ENCODE data around the gene SERGEF.

The SERGEF gene

GRCh38 chr11:17827006-17827405, 185.8 kb downstream of the SERGEF start:
- H3K27ac ChIP-seq: no peak overlapping the region
- TF ChIP-seq, protein P1, sequence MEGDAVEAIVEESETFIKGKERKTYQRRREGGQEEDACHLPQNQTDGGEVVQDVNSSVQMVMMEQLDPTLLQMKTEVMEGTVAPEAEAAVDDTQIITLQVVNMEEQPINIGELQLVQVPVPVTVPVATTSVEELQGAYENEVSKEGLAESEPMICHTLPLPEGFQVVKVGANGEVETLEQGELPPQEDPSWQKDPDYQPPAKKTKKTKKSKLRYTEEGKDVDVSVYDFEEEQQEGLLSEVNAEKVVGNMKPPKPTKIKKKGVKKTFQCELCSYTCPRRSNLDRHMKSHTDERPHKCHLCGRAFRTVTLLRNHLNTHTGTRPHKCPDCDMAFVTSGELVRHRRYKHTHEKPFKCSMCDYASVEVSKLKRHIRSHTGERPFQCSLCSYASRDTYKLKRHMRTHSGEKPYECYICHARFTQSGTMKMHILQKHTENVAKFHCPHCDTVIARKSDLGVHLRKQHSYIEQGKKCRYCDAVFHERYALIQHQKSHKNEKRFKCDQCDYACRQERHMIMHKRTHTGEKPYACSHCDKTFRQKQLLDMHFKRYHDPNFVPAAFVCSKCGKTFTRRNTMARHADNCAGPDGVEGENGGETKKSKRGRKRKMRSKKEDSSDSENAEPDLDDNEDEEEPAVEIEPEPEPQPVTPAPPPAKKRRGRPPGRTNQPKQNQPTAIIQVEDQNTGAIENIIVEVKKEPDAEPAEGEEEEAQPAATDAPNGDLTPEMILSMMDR (conservative IDR thresholded peaks at IDR 0.05): peak; percentile 55

GRCh38 chr11:17822401-17822781, 190.5 kb downstream of the SERGEF start:
- TF ChIP-seq, protein P1 (conservative IDR thresholded peaks at IDR 0.05): no peak
- no peak overlapping the region for H3K27ac ChIP-seq

- TF ChIP-seq, protein P1 (conservative IDR thresholded peaks at IDR 0.05): no peak
- H3K27ac ChIP-seq: no peak overlapping the region
These were observed 191.0 kb downstream of the SERGEF start for GRCh38 chr11:17821648-17822400.

- H3K27ac ChIP-seq: no peak overlapping the region
- TF ChIP-seq, protein P1 (conservative IDR thresholded peaks at IDR 0.05): no peak
These were observed 196.5 kb downstream of the SERGEF start for GRCh38 chr11:17816232-17816931.

DNA sequence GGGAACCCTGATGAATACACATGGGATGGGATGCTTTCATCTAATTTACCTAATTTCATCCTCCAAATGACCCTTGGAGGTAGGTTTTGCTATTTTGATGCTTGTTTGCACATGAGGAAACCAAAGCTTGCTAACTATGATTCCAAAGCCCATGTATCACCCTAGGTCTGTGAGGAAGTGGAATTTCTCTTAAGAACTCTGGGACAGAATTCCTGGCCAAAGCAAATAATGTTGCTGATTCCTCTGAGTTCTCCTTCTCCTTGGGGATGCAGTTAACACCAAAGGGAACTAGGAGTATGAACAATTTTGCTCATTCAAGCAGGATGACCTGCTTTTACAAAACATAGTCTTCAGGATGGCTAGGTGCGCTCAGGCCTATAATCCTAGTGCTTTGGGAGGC, 198.3 kb downstream of the SERGEF start:
- H3K27ac ChIP-seq: peak overlapping the region; percentile 70; the same call in 1 of the 2 replicates
- TF ChIP-seq, protein P1 (conservative IDR thresholded peaks at IDR 0.05): no peak

DNA sequence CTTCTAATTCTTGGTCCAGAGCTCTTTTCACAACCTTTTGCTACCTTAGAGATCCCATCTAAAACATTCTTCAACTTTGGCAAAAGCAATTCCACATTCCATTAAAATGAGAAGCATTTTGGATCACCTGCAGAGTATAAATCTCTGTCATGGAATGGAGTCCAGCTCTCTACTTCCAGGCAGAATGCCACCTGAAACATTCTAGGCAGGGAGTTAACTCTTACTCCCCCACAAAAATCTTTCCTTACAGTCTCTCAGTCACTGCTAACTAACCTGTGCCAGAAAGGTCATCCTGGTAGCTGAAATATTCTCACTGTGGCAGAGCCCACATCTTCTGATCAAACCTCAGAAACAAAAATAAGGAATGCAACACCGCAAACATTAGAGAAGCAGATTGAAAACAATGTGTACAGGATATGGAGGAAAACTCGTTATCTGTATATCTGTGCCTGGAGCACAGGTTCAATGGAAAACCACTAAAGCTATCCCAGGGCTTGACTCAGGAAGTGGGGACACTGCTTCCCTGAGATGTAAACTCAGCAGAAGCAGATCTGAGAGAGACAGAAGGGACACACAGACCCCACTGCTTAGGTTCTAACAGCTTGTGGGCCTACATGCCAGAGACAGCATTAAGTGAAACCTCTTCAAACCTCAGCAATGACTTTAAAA, 199.3 kb downstream of the SERGEF start:
- H3K27ac ChIP-seq: peak overlapping the region; percentile 70
- TF ChIP-seq, protein P1 (conservative IDR thresholded peaks at IDR 0.05): no peak

GRCh38 chr11:17812865-17813187, 200.0 kb downstream of the SERGEF start:
- TF ChIP-seq, protein P1 (conservative IDR thresholded peaks at IDR 0.05): no peak
- H3K27ac ChIP-seq: peak overlapping the region; percentile 70

Data from VCaP (cell line).